WI38 (cell line): Measurements from ENCODE around the gene TMPRSS9.

Experiments
- H3K4me3 ChIP-seq: 2 replicates; pipeline ENCODE4 v1.5.1; 2011; ENCODE audit warnings: low read depth, mild to moderate bottlenecking, control low read depth, low read length
- TF ChIP-seq, protein P1 (sequence below): IDR thresholded peaks from 2 replicates; pipeline ENCODE4 v1.5.1; 2012; ENCODE audit warnings: low read depth, mild to moderate bottlenecking, control low read depth, low read length

TMPRSS9 gene

DNA sequence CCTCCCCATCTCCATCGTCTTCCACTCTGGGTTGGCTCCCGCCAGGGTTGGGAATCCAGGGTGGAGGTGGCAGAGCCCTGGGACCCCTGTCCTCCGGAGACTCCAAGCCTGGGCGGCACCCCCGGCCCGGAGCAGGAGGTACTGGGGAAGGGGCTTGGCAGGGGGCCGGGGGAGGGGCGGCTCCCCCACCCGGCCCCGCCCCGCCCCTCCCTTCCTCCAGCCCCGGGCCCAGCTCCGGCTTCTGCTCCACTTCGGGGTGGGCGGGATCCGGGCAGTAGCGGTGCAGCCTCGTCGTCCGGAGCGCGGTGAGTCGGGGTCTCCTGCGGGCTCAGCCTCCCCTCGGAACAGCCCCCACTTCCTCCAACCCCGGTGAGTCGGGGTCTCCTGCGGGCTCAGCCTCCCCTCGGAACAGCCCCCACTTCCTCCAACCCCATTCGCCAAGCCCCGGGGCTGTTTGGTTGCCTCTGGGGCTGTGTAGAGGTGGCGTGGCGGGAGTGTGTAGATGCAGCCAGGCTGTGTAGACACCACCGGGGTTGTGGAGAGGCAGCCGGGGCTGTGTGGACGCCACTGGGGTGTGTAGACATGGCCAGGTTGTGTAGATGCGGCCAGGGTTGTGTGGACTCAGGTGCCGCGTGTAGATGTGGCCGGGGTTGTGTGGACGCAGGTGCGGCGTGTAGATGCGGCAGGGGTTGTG, at the start of gene TMPRSS9:
Gene TMPRSS9 (plus strand): TSS at position 274 of the 694 bp plus-strand sequence. CDS start 29,521 bp downstream, outside the sequence.
- no peak within 1 kb of the TSS for H3K4me3 ChIP-seq
- TF ChIP-seq, protein P1, sequence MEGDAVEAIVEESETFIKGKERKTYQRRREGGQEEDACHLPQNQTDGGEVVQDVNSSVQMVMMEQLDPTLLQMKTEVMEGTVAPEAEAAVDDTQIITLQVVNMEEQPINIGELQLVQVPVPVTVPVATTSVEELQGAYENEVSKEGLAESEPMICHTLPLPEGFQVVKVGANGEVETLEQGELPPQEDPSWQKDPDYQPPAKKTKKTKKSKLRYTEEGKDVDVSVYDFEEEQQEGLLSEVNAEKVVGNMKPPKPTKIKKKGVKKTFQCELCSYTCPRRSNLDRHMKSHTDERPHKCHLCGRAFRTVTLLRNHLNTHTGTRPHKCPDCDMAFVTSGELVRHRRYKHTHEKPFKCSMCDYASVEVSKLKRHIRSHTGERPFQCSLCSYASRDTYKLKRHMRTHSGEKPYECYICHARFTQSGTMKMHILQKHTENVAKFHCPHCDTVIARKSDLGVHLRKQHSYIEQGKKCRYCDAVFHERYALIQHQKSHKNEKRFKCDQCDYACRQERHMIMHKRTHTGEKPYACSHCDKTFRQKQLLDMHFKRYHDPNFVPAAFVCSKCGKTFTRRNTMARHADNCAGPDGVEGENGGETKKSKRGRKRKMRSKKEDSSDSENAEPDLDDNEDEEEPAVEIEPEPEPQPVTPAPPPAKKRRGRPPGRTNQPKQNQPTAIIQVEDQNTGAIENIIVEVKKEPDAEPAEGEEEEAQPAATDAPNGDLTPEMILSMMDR, result no peak

DNA sequence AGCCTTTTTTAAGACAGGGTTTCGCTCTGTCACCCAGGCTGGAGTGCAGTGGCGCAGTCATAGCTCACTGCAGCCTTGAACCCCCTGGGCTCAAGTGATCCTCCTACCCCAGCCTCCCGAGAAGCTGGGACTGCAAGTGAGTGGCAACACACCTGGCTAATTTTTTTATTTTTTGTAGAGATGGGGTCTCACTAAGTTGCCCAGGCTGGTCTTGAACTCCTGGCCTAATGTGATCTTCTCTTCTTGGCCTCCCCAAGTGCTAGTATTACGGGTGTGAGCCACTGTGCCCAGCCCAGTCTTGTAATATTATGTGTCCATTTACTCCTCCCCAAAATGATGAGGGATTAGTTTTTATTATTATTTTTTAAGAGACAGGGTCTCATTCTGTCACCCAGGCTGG, 49.0 kb upstream of the TMPRSS9 start:
- no peak overlapping the region for H3K4me3 ChIP-seq

DNA sequence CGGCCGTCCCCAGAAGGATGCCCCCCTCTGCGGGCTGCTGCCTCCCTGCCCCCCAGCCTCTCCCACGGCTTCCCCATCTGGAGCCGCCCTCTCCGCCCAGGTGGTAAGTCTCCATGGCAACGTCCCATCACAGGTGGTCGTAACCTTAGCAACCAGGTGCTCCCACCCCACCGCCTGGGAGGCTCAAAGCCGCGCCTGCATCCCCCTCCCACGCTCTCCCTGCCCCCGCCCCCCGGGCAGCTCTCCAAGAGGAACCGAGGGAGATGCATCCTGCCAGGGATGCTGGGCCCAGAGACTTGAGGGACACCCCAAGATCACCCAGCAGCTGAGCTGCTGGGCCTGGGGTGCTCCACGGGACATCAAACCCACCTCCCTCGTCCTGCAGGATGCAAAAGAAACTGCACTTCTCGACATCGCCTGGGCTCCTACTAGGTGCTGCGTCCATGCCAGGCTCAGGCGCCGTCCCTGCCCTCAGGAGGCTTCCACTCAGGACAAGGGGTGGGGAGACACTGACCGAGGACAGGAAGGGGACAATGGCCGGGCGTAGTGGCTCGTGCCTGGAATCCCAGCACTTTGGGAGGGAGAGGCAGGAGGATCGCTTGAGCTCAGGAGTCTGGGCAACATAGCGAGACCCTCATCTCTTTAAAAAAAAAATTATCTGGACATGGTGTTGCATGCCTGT, 47.1 kb upstream of the TMPRSS9 start:
- H3K4me3 ChIP-seq, result no peak overlapping the region
- TF ChIP-seq, protein P1, result no peak

More for the DNA sequence above, 49.0 kb upstream of the TMPRSS9 start:
- TF ChIP-seq, protein P1, result no peak

DNA sequence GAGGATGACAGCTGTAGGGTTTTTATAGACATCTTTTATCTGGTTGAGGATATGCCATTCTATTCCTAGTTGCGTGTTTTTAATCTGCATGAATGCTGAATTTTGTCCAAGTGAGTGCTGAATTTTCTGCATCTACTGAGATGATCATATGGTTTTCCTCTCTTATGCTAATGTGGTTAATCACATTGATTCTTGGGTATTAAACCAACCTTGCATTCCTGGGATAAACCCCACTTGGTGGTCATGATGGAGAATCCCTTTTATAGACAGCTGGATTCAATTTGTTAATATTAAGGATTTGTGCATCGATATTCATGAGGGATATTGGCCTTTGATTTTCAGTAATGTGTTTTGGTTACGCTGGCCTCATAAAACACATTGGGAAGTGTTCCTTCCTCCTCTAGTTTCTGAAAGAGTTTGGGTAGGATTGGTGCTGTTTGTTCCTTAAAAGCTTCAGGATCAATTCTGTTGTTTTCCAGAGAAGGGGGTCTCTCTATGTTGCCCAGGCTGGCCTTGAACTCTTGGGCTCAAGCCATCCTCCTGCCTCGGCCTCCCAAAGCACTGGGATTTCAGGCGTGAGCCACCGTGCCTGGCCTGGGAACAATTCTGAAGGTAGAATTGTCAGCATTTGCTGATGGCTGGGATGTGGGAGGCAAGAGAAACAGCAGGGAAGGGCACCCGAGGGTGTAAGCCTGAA, 44.8 kb upstream of the TMPRSS9 start:
- no peak overlapping the region for H3K4me3 ChIP-seq
- TF ChIP-seq, protein P1, result no peak

DNA sequence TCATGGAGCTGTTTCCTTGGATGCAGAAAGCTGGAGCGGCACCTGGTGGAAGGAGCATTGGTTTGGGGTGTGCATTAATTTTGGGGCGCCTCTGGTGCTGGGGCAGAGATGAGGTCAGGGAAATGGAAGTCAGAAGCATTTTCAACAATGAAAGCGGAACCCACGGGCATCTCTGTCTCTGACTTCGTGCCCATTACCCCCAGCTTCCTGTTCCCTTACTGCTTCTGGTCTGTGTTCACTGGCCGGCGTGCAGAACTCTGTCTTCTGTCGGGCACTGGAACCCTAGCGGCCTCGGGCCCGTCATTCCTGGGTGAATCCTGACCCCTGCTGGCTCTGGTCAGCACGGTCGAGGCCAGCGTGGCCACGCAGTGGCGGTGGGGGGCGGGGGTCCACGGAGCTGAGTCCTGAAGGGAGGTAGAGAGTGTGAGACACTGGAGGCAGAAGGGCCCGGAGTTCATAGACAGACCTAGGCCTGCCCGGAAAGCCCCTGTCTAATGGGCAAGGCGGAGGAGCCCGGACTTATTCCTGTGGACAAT, 44.2 kb upstream of the TMPRSS9 start:
- TF ChIP-seq, protein P1, result peak; percentile 48
- no peak overlapping the region for H3K4me3 ChIP-seq

DNA sequence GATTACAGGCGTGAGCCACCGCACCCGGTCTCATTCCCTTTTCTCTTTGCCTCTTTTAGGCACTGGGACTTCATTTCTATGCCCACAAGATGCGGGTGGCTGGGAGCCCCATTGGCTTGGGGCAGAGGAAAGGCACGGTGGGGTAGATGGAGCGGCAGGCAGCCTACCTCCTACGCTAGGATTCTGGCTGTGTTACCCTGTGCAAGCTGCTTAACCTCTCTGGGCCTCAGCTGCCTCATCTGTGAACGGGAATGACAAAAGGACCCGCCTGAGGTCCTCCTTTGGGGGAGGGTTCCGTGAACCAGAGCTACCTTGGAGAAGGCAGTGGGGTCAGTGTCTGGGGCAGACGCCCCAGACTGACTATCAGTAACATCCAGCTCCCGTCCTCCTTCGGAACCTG, 42.8 kb upstream of the TMPRSS9 start:
- TF ChIP-seq, protein P1, result no peak

More for the DNA sequence above, 42.8 kb upstream of the TMPRSS9 start:
- H3K4me3 ChIP-seq, result no peak overlapping the region
